ENCODE results near the gene MAP2K3.

The MAP2K3 gene

DNA sequence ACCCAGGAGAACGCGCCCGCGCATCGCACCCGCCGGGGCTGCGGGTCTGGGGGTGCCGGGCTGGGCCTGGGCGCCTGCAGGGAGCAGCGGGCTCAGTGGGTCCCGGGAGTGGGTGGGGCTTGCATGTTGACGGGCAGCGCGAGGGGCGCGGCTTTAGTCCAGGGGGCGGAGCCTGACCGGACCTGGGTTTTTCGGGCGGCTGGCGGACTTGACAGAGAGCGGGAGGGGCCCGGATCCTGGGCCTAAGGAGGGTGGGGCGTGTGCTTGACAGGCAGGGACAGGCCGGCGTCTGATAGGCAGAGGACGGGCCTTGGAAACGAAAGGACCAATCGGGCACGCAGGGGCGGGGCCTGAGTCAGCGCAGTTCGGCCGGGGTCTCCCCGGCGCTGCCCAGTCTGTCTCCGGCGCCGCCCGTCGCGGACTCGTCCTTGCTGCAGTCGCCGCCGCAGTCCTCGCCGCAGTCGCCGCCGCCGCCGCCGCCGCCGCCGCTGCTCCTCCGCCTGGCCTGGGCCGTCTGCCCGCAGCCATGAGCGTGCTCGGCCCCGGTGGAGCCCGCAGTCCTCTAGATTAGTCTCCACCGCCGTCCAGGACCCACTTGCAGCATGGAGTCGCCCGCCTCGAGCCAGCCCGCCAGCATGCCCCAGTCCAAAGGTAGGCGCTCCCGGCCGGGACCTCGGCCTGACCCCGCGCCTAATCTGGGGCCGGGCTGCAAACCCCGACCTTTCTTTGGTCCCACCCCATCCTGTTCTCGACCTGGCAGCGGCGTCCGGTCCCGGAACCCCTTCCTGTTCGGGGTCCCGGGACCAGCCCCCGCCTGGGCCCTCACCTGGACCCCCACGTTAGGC lies at the start of gene MAP2K3:
Gene MAP2K3 (plus strand): TSS at position 393 of the 845 bp plus-strand sequence. CDS start 210 bp downstream, at position 603.
- peak; percentile 99 for DNase-seq (ENCODE audit: low spot score)

DNA sequence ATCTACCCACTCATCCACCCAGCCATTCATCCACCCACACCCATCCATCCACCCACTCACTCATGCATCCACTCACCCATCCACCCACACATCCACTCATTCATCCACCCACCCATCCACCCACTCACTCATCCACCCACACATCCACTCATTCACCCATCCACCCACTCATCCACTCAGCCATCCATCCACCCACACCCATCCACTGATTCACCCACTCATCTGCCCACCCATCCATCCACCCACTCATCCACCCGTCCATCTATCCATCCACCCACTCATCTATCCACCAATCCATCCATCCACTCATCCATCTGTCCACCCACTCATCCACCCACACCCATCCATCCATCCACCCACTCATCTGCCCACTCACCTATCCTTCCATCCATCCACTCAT lies 48.6 kb upstream of the MAP2K3 start:
- no peak for DNase-seq (ENCODE audit: low spot score)

DNA sequence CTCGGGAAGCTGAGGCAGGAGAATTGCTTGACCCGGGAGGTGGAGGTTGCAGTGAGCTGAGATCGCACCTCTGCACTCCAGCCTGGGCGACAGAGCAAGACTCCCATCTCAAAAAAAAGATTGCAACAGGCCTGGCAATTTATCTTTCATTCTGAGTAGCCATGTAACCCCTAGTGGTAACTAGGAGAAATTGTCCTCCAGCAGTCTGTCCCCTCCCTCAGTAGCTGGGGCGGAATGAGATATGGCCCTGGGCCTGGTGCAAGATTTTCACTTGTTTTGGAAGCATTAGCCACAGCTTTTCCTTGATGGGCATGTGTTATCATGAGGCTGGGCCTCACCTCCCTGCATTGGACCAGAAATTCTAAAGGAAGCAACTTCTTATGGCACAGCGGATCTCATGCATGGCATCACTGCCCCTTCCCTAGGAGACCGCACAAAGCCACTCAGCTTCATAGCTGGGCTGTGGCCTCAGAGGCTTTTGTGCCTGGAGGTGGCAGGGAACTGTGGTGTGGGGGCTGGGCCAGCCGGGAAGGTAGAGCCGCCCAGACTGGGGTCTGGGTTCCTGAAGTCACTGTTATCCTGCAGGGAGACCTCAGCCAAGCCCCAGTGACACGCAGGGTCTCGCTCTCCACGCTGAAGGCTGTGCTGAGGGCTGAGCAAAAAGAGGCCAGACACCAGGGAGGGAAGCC lies 44.7 kb upstream of the MAP2K3 start:
- DNase-seq (ENCODE audit: low spot score) = peak; percentile 67

DNA sequence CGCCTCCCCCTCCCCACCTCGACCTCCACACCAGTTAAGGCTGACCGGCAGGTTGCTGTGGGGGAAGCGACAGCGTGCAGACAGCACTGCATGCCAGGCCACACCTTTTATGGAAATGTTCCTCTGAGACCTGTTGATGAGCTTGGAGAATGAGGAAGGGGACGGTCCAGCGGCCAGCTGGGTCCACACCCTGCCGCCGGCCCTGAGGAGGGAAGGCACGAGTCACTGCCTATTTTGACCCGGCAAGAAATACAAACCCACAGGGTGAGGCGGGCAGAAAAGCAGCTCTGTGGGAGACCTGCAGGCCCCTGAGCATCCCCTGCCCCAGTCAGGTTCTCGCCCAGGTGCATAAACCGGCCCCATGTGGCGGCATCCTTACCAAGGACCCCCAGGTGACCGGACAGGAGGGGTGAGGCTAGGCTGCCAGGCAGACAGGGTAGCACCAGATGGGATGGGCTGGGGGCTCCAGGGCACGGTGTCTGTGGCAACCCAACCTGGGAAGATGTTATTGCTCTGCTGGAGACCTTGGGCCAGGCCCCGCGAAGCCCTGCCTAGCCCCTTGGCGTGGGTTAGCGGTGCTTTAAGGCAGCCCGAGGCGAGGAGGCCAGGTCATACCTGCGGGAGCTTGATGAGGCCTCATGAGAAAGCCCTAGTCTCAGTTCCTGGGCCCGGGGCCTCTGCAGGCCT lies 44.0 kb upstream of the MAP2K3 start:
- no peak for DNase-seq (ENCODE audit: low spot score)

DNA sequence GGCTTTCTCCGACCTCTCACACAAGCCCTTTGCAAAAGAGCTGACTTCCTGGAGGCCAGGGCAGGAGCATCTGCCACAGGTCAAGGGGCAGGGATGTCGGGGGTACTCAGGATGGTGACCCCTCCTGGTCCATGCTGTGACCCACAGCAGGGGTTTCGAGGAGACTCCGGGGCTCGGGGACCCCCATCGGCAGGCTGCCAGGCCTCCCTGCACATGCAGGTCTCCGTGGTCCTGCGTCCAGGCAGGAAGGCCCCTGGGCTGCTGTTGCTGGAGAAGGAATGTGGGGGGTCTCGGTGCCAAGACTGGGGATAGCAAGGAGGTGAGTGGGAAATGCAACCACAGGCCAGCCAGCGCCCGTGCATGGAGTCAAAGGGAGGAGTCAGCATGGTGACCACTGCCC lies 42.9 kb upstream of the MAP2K3 start:
- DNase-seq (ENCODE audit: low spot score) = no peak

DNA sequence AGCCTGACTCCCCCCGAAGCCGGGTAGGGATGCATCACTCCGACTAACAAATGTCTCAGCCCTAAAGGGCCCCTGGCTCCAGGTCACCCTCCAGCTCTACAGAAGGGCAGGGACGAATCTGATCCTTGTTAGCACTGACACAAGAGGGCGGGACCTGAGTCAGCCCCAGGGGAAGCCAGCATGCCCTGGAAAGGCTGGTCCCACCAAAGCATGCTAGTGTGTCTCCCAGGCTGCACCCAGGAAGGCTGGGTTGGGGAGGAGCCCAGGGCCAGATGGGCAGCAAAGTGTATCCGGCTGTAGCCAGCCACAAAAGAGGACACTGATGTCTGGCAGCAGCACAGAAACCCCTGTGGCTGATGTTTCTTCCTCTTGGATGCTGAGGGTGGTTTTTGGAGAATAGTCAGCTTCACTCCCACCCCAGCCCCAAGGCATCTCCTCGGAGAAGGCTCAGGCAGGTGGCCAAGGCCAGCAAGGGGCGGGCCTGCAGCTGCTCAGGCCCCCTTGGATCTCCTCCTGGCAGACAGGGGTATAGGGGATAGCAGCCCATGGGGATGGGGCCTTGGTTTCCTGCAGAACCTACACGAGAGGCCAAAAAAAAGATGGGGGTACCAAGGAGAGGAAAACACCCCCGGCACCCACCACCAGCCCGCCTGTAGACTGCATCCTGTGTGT lies 42.3 kb upstream of the MAP2K3 start:
- no peak for DNase-seq (ENCODE audit: low spot score)

DNA sequence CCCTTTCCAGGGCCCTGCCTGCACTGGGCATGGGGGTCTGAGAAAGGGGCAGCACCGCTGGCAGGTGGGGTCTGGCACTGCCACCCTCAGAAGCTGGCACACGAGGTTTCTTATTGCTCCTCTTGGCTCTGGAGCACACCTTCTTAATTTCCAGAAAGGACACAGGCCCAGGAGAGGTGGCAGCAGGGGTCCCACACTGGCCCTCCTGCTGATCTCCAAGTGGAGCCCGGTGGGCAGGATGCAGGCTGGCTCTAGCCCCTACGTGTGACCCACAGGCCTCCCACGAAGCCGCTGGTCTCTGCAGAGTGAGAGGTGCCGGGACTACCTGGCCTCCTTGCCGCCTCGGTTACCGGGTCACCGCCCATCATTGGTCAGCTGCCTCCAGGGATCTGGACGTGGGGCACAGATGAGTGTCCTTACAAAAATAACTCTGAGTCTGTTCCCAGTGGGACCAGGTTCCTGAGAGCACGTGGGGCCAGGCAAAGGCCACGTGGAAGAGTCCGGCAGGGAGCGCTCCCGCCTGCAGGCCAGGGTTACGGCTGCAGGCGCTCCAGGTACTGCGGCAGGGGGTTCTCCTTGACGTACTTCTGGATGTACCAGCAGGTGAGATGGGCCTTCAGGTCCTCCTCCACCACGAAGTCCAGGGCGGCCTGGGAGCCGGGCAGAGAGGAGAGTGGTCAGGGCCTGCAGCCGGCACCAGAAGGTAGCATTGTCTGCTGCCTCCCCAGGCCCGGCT lies 41.6 kb upstream of the MAP2K3 start:
- DNase-seq (ENCODE audit: low spot score) = no peak

DNA sequence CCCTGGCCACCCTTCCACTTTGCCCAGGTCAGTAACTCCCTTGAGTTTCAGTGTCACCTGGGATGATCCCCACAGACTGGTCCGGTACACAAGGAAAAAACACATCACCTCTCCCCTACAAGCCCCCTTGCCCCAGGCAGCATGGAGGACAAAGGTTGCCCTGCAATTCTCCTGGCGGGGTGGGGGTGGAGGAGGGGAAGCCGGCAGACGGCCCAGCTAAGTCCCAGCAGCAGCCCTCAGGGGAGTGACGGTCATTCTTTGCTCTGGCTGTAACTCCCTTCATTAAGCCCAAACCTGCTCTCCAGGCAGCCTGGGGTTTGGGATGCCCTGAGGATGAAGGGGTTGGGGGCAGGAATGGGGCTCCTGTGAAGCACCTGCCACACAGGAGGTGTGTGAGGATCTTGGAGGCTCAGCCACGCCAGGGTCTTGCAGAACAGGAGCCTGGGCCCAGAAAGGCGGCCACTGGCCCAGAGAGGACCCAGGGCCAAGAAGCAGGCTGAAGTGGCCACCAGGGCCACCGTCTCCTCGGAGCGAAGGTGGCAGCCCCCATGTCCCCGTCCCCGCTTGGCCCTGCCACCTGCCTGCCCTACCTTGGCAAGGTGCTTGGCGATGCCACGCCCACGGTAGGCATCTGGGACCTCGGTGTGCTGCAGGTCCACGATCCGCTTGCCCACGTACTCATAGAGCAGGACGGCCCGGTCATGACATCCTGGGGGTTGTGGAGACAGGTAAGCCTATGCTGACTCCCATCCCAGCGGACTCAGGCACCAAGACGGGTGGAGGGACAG lies 40.8 kb upstream of the MAP2K3 start:
- no peak for DNase-seq (ENCODE audit: low spot score)

DNA sequence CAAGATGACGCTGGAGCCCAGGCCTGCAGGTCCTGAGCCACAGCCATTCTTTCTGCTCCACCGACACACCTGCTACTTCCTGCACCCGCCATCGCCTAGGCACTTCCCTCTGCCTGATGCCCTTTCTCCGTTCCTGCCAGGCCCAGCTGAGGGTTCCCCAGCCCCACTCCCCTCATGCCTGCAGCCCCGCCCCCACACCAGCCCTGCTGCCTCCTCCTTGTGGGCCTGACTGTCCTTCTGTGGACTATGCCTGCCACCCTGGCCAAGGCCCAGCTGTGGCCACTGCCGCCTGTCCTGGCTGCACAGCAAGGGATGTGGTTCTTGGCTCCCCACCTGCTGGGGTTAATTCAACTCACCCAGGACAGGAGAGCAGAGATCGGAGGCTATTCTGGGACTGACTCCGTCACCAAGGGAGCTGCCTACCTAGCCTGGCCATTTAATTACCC lies 38.8 kb upstream of the MAP2K3 start:
- DNase-seq (ENCODE audit: low spot score) = no peak

DNA sequence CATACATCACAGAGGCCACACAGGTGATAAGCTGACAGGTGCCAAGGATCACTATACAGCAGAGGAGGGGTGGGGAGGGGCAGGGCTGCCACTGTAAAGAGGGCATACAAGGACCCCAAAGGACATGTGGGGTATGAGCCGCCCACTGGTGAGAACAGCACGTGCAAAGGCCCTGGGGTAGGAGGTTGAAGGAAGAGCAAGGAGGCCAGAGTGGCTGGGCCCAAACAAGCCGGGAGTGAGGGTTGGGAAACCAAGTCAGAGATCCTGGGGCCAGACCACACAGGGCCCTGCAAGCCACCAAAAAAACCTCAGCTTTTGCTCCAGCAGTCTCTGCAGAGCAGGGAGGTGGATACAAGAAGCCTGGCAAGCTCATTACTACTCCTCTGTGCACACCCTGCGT lies 37.8 kb upstream of the MAP2K3 start:
- DNase-seq (ENCODE audit: low spot score) = no peak

DNA sequence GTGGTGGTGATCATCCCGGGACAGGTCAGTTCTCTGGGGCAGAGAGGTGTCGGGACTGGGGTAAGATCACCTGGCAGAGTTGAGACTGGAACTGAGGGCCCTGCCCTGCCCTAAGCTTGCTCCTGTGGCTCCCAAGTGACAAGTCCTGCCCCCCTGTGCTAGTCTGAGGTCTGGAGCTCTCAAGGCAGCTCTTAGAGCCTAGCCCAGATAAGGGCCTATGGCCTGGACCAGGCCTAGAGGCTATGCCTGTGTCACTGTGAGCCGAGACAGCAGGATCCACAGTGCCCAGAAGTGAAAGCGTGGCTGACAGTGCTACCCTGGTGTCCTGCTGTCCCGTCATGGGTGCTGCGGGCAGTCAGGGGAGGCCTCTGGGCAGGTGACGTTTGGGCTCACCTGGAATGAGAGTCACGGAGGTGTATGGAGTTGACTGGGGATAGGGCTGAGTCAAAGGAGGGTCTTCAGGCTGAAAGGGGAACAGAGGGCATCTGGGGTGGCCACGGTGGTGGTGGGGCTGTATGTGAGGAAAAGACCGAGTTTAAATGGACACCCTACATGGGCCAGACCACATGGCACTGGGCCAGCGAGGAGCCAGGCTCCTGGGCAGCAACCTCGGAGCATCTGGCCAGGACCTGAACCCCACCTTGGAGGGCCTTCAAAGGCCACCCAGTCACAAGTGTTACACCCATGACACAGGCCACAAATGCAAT lies 36.8 kb upstream of the MAP2K3 start:
- no peak for DNase-seq (ENCODE audit: low spot score)

DNA sequence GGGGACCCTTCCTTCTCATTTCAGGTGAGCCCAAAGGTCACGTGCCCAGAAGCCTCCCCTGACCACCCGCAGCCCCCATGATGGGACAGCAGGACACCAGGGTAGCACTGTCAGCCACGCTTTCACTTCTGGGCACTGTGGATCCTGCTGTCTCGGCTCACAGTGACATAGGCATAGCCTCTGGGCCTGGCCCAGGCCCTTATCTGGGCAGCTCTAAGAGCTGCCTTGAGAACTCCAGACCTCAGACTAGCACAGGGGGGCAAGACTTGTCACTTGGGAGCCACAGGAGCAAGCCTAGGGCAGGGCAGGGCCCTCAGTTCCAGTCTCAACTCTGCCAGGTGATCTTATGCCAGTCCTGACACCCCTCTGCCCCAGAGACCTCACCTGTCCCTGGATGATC lies 36.0 kb upstream of the MAP2K3 start:
- peak; percentile 59 for DNase-seq (ENCODE audit: low spot score)

DNA sequence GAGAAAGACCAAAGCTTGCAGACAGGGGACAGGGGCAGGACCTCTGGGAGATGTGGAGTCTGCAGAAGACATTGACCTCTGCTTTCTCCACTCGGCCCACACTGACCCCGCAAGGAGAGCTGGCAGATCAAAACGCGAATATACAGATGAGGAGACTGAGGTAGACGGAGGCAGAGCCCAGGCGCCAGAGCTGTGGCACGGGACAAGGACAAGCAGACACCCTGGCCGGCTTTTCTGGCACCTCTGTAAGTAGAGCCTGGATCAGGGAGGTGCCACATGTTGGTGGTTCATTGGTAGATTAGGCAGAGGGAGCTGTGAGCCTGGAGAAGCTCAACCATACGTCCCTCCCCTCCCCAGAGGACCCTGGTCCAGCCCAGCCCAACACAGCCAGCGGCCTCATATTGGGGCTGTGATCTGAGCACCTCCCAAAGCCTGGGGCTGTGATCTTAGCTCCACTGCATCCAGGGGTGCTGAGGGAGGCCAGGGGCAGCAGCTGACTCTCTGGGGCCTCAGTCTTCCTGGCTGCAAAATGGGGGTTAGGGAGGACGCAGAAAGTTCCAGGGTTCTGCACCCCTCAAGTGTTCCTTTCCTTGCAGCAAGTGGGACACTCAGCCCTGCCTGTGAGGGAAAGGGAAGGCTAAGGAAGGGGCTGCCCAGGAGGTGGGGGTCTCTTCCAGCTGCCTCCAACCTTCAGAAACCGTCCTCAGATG lies 35.3 kb upstream of the MAP2K3 start:
- DNase-seq (ENCODE audit: low spot score) = no peak

DNA sequence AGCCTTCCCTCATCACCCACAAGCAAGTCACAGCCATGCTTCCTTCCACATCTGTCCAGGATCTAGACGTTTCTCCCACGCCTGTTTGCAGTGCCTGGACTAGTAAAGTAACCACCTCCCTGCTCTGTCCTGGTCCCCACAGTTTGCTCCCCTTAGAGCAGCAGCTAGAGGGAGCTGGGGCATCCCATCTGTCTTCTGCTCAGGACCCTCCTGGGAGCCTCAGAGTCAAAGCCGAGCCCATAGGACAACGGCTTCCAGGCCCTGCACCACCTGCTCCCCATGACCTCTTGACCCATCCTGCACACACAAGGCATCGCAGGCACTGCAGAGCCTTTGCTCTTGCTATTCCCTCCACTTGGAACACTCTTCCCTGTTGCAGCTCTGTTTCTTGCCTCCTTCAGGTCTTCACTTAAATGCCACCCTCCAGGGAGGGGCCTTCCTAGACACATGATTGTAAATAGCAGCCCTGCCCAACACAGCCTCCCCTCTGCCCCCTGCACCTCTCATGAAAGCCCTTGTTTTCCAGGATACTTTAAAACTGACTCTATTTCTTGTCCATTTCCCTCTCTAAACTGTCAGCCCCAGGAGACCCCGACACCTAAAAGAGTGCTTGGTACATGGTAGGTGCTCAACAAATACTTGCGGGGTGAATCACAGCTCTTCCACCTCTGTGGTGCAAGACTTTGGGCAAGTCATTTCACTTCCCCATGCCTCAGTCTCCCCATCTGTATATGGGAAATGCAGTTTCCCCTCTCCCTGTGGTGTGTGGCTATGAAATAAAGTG lies 34.4 kb upstream of the MAP2K3 start:
- DNase-seq (ENCODE audit: low spot score) = no peak

DNA sequence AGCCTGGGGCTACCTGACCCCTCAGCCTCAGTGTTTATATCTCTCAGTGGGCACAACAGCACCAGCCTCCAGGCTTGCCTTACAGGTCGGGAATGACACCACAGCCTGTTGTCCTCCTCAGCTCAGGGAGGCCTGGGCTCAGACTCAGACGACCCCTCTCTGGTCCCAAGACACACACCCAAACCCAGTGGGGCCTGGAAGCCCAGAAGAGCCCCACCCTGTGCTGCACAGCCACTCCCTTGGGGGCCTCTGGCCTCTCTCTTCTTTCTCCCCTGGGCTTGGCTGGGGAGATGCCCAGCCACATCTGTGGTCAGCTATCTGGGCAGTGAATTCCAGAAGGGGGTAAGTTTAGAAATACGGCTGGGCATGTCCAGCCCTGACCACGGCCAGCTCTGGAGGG lies 33.7 kb upstream of the MAP2K3 start:
- no peak for DNase-seq (ENCODE audit: low spot score)

DNA sequence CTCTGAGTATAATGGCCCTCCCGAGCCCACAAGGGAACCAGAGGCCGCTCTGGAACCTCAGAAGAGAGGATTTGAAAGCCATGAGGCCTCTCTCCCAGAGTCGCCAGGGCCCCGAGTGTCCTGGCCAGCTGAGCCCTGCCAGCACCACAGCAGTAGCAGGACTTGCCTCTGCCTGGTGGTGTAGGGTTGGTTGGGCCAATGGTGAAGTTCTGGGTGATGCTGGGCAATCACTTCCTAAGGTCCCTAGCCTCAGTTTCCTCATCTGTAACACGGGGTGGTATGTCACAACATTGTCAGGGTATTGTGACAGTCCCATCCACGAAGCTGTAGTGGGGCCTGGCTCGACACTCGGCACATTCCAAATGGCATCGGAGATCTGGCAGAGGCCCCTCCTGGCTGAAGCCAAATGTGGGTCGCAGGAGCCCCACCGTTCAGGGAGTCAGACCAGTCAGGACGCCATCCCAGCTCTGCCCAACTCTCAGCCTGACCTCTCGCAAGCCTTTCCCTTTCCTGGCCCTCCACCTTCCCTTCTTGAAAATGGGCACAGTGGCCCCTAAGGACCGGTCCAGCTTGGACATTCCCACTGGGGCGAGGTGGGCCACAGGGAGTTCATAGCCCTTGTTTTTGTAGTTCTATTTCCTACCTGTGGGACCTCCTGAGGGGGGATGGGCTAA lies 33.0 kb upstream of the MAP2K3 start:
- no peak for DNase-seq (ENCODE audit: low spot score)

DNA sequence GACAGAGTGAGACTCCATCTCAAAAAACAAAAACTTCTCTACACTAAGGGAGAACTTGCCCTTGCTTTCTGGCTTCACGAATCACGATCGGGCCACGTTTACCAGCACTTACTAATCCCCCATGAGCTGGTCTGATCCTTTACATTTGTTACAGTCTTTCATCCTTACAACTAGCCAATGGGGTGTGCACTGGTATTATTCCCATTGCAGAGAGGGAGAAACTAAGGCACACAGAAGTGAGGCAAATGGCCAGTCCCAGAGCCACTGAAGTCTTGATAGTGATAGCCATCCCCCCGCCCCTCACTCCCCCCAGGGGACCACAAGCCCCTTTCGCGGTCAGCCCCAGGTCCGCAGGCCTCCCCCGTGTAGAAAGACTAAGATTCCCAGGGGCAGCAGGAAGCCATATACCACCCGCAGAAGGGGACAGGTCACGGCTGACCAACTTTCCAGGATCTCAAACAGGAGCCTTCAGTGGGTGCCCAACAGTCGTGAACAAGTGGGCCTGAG lies 32.2 kb upstream of the MAP2K3 start:
- no peak for DNase-seq (ENCODE audit: low spot score)
